Skeletal muscle tissue (tissue), 4 donors: ENCODE results near the gene SLC29A3. TPM values are rescaled to one million over a fixed set of nuclear protein-coding genes. Genes with fewer than 3 reads are reported as not detected.
"Not testable (repeated sequence)": the region's sequence is repeated elsewhere in the genome, so short reads cannot be mapped to it uniquely, and the experiment has no call there.

ENCODE experiments used
- H3K27ac ChIP-seq: one replicate; pipeline ENCODE4 v1.7.0; 2013; ENCODE audit warnings: mild to moderate bottlenecking, low read depth, low read length, inconsistent platforms
- H3K27me3 ChIP-seq, 3 donors: one replicate each; pipeline ENCODE4 v1.7.0; 2013; ENCODE audit warnings: low read length in 3 of 3; ENCODE audit not compliant: control insufficient read depth in 3 of 3, insufficient read depth in 3 of 3
- H3K36me3 ChIP-seq, 3 donors: one replicate each; pipeline ENCODE4 v1.7.0; 2013; ENCODE audit warnings: low read length in 3 of 3; ENCODE audit not compliant: control insufficient read depth in 3 of 3, insufficient read depth in 3 of 3
- H3K4me1 ChIP-seq, 3 donors: one replicate each; pipeline ENCODE4 v1.7.0; 2013; ENCODE audit warnings: low read length in 3 of 3, mild to moderate bottlenecking in 3 of 3; ENCODE audit not compliant: control insufficient read depth in 3 of 3, insufficient read depth in 3 of 3
- H3K4me3 ChIP-seq, 3 donors: one replicate each; pipeline ENCODE4 v1.7.0; 2013; ENCODE audit warnings: low read length in 3 of 3
- H3K9ac ChIP-seq, 3 donors: one replicate each; pipeline ENCODE4 v1.7.0; 2013; ENCODE audit warnings: low read length in 3 of 3, mild to moderate bottlenecking in 3 of 3, moderate library complexity in 2 of 3, low read depth in 1 of 3
- H3K9me3 ChIP-seq, 3 donors: one replicate each; pipeline ENCODE4 v1.7.0; 2013; ENCODE audit warnings: low read length in 3 of 3; ENCODE audit not compliant: control insufficient read depth in 3 of 3
- total RNA-seq: library from RNA; depleted of rRNA; stranded (reverse); fragments of >200 nt; gene quantifications from one replicate; pipeline ENCODE4 v1.2.3, GENCODE V29; 2014
- donor health status: Osteomylitis.

SLC29A3 gene
- total RNA-seq, 1 donor from 2014 or later = 1.0 TPM

- H3K4me3 ChIP-seq = no peak overlapping the region
- H3K4me1 ChIP-seq = peaks cover 0 to 7% (median 0%) of the 10 kb centered on the region in 3 donors
- H3K9ac ChIP-seq = no peak overlapping the region
- peaks cover under 1 to 18% (median 13%) of the 10 kb centered on the region in 3 donors for H3K36me3 ChIP-seq
- no peaks in the 10 kb centered on the region for H3K27me3 ChIP-seq
- no peak overlapping the region for H3K27ac ChIP-seq
- no peaks in the 10 kb centered on the region for H3K9me3 ChIP-seq
Measured at GRCh38 chr10:71290806-71291527, 28.1 kb upstream of the SLC29A3 start.

GRCh38 chr10:71291528-71291900 is 27.5 kb upstream of the SLC29A3 start:
- no peaks in the 10 kb centered on the region for H3K9me3 ChIP-seq
- H3K4me3 ChIP-seq = no peak overlapping the region
- no peak overlapping the region for H3K27ac ChIP-seq
- peaks cover 0 to 7% (median 0%) of the 10 kb centered on the region in 3 donors for H3K4me1 ChIP-seq
- H3K36me3 ChIP-seq = peaks cover 0 to 19% (median 13%) of the 10 kb centered on the region in 3 donors
- H3K27me3 ChIP-seq = no peaks in the 10 kb centered on the region
- H3K9ac ChIP-seq = no peak overlapping the region

- Histone ChIP-seq H3K4me3 (no peak overlapping the region), H3K27me3 (no peaks in the 10 kb centered on the region), H3K36me3 (peaks cover 1 to 15% (median 14%) of the 10 kb centered on the region in 3 donors), H3K4me1 (peaks cover 0 to 7% (median 0%) of the 10 kb centered on the region in 3 donors), H3K9ac (no peak overlapping the region), H3K9me3 (no peaks in the 10 kb centered on the region), H3K27ac (no peak overlapping the region)
Measured at GRCh38 chr10:71292624-71293445, 26.2 kb upstream of the SLC29A3 start.

- H3K27me3 ChIP-seq = no peaks in the 10 kb centered on the region
- no peak overlapping the region for H3K9ac ChIP-seq
- H3K4me1 ChIP-seq = peaks cover 0 to 7% (median 0%) of the 10 kb centered on the region in 3 donors
- H3K9me3 ChIP-seq = no peaks in the 10 kb centered on the region
- peaks cover 5 to 17% (median 9%) of the 10 kb centered on the region in 3 donors for H3K36me3 ChIP-seq
- H3K4me3 ChIP-seq = no peak overlapping the region
- no peak overlapping the region for H3K27ac ChIP-seq
Measured at GRCh38 chr10:71293446-71294084, 25.5 kb upstream of the SLC29A3 start.

- H3K27ac ChIP-seq = no peak overlapping the region
- no peak overlapping the region for H3K9ac ChIP-seq
- peaks cover 0 to 9% (median 4%) of the 10 kb centered on the region in 3 donors for H3K4me1 ChIP-seq
- no peaks in the 10 kb centered on the region for H3K9me3 ChIP-seq
- H3K4me3 ChIP-seq = no peak overlapping the region
- no peaks in the 10 kb centered on the region for H3K27me3 ChIP-seq
- H3K36me3 ChIP-seq = peaks cover 9 to 17% (median 9%) of the 10 kb centered on the region in 3 donors
Measured at GRCh38 chr10:71294091-71294561, 24.9 kb upstream of the SLC29A3 start.

- peaks cover 9 to 17% (median 9%) of the 10 kb centered on the region in 3 donors for H3K36me3 ChIP-seq
Measured at GRCh38 chr10:71294856-71295255, 24.2 kb upstream of the SLC29A3 start.

GRCh38 chr10:71295641-71296040 is 23.4 kb upstream of the SLC29A3 start:
- H3K27ac ChIP-seq = no peak overlapping the region
- peaks cover 0 to 5% (median 5%) of the 10 kb centered on the region in 3 donors for H3K4me1 ChIP-seq
- no peak overlapping the region for H3K9ac ChIP-seq
- no peak overlapping the region for H3K4me3 ChIP-seq
- no peaks in the 10 kb centered on the region for H3K27me3 ChIP-seq
- H3K36me3 ChIP-seq = peaks cover 9 to 17% (median 9%) of the 10 kb centered on the region in 3 donors
- no peaks in the 10 kb centered on the region for H3K9me3 ChIP-seq

More at GRCh38 chr10:71294856-71295255, 24.2 kb upstream of the SLC29A3 start:
- H3K9me3 ChIP-seq = no peaks in the 10 kb centered on the region
- H3K4me1 ChIP-seq = peaks cover 0 to 11% (median 5%) of the 10 kb centered on the region in 3 donors
- H3K4me3 ChIP-seq = no peak overlapping the region
- H3K9ac ChIP-seq = no peak overlapping the region
- H3K27me3 ChIP-seq = no peaks in the 10 kb centered on the region
- no peak overlapping the region for H3K27ac ChIP-seq

- Histone ChIP-seq H3K36me3 (peaks cover 9 to 17% (median 9%) of the 10 kb centered on the region in 3 donors), H3K4me1 (peaks cover 0 to 5% (median 4%) of the 10 kb centered on the region in 3 donors)
Measured at GRCh38 chr10:71296086-71296485, 23.0 kb upstream of the SLC29A3 start.

GRCh38 chr10:71296811-71297210 is 22.2 kb upstream of the SLC29A3 start:
- not testable (repeated sequence) for H3K27ac ChIP-seq, H3K4me3 ChIP-seq, H3K27me3 ChIP-seq, H3K4me1 ChIP-seq, H3K9me3 ChIP-seq, H3K9ac ChIP-seq
- H3K36me3 ChIP-seq = peaks cover 9 to 13% (median 9%) of the 10 kb centered on the region in 3 donors

More at GRCh38 chr10:71296086-71296485, 23.0 kb upstream of the SLC29A3 start:
- H3K27me3 ChIP-seq = no peaks in the 10 kb centered on the region
- no peaks in the 10 kb centered on the region for H3K9me3 ChIP-seq
- H3K4me3 ChIP-seq = no peak overlapping the region
- no peak overlapping the region for H3K27ac ChIP-seq
- no peak overlapping the region for H3K9ac ChIP-seq
